HTR-8/SVneo (cell line): Measurements from ENCODE around the gene DPP3.
"Not testable (repeated sequence)": the region's sequence is repeated elsewhere in the genome, so short reads cannot be mapped to it uniquely, and the experiment has no call there.

ENCODE experiments used
- DNase-seq: peaks from one replicate; pipeline ENCODE4 v3.0.0; 2011; ENCODE audit warnings: low spot score, mixed read lengths; ENCODE audit not compliant: insufficient read length
- FAIRE-seq: peaks from 2 replicates; lab custom pipeline; 2011; peaks lifted over from hg19 to GRCh38; lab: Jason Lieb, UNC

Gene DPP3

DNA sequence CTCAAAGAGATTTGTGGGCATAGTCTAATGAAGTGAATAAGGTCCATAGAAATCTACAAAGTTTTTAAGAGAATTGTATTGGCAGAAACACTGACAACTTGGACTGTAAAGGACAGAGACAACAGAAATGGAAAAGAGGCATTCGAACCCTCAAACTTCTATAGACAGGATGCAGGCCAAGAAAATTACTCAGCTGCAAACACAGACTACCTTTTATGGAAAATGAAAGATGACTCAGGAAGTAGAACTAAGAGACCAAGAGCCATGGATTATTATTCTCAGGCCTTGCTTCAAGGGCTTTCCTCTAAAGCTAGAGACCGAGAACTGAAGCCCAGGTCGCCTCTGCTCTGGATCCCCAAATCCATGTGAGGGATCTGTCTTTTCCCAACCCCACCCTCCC lies 17.3 kb upstream of the DPP3 start:
- FAIRE-seq: no peak
- DNase-seq: no peak

DNA sequence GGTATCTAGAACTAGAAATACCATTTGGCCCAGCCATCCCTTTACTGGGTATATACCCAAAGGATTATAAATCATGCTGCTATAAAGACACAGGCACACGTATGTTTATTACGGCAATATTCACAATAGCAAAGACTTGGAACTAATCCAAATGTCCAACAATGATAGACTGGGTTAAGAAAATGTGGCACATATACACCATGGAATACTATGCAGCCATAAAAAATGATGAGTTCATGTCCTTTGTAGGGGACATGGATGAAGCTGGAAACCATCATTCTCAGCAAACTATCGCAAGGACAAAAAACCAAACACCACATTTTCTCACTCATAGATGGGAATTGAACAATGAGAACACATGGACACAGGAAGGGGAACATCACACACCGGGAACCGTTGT lies 16.1 kb upstream of the DPP3 start:
- DNase-seq, FAIRE-seq: not testable (repeated sequence)

DNA sequence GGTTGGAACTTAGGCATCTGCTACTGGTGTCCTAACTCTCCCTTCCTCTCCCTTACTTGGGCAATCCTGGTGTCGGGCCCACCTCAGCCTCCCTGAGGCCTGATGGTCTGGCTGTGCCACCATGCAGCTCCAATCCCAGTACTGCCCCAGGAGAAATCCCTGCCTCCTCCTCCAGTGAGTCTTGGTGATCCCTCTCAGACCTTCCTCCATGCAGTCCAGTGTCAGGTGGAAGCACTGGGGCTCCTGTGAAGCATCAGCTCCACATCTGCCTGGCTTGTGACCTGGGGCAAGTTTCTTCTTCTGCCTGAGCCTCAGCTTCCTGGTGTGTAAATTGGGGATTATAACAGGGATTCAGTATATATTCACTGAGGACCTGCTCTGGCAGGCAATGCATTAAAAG lies 15.3 kb upstream of the DPP3 start:
- DNase-seq (no peak), FAIRE-seq (peak; percentile 9)

DNA sequence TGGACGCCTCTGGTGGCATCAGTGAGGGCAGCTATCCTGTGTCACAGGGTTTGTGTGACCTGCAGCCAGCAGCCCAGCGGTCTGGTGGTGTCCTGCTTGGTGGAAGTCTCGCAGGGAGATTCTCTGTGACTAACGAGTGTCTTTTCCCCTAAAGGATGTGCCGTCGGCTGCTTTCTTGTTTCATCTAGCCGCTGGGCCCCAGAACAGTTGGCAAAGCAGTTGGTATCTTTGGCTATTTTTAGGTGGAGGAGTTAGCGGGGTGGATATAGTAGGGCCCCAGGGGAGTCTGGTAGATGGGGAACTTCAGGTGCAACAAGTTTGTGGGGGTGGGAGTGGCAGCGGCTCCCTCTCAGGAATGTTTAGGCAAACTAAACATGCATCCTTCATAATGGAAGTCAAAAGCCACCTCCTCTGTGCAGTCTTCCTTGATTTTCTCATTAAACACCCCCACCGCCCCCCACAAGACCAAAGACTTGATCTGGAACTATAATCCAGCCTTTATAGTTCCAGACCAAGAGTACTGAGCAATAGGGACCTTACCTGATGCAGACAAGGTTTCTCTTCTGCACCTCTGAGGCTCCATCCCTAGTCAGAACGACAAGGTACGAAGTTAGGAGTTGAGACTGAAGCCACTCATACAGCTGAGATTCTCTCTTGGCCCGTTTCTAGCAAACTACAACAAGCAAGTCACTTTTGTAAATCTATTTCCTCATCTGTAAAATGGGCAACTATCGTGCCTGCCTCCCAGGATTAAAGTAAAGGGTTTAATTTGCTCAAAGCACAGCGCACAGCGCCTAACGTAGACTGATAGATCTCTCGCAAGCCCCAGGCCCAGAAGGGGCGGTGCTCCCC lies 14.6 kb upstream of the DPP3 start:
- DNase-seq (no peak), FAIRE-seq (no peak)

DNA sequence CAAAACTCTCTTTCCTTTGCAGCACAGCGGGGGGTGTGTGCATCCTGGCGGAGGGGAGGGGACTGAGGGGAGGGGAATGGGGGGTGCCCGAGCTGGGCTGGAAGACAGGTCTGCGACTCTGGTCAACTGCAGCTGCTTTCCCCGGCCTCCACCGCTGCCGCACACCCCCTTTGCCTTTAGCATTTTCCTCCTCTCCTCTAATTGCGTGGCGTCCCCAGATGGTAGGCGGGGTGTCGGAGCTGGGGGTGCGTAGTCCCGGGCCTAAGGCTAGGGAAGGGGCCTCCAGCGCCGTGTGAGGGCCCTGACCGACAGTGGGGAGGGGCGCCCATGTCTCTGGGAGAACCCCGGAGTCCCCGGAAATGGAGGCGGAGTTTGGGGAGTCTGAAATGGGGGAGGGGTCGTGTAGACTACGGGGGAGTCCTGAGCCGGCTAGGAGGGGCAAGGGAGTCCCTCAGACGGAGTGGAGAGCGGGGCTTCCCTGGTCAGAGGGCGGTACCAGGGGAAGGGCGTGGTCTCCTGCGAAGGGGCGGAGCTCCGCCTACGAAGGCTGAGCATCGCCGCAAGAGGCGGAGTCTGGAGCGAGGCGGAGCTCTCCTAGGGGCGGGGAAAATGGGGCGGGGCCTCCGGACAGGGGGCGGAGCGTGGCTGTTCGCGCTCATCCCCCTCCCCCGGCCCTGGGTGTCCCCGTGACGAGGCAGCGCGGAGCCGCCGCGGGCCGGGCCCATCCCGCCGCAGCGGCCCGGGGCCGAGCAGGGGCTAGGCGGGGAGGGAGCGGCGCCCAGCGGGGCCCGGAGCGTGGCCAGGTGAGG lies 13.8 kb upstream of the DPP3 start, which contains the start of gene PELI3:
Gene PELI3 (plus strand): TSS at position 681 of the 809 bp plus-strand sequence. CDS start 1,224 bp downstream, outside the sequence.
- FAIRE-seq (peak; percentile 99), DNase-seq (peak; percentile 99)

DNA sequence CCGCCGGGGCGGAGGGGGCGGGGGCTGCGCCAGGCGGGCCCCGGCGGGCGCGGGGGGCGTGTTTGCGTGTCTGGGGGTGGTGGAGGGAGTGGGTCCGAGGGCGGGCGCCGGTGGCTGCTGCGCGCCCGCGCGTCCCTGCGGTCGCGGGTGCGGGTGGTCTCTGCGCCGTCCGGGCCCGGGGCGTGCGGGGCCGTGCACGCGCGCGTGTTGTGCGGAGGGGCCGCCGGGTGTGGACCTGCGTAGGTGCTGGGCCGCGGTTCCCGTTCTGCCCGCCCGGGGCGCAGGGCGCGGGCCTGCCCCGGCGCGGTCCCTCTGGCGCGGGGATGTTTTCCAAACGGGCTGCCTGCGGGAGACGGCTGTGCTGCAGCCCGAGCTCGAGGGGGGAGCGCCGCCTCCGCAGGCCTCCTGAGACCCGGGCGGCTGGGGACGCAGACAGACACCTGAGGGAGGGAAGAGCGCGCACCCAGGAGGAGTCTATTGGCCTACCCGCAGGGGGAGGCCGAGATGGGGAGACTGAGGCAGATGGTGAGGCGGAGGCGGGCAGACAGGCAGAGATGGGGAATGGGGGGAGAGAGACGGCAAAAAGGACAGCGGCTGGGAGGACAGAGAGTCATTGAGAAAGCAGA lies 13.1 kb upstream of the DPP3 start:
- DNase-seq: no peak
- no peak for FAIRE-seq

DNA sequence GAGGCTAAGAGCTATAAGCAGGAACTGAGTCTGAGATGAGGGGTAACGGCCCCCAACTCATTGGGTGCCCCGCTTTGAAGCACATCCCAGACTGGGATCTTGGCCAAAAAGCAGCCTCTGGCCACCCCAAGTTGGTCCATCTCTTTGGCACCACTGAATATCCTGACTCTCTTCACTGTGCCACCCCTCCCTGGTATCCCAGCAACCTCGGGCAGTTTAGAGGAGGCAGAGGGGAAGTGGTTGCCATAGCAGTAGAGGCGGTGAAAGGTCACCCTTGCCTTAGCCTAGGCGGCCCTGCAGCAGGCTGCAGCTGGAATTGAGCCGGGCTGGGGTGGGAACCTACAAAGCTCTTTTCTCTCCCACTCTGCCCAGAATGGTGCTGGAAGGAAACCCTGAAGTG lies 12.5 kb upstream of the DPP3 start:
- no peak for DNase-seq
- peak; percentile 89 for FAIRE-seq

DNA sequence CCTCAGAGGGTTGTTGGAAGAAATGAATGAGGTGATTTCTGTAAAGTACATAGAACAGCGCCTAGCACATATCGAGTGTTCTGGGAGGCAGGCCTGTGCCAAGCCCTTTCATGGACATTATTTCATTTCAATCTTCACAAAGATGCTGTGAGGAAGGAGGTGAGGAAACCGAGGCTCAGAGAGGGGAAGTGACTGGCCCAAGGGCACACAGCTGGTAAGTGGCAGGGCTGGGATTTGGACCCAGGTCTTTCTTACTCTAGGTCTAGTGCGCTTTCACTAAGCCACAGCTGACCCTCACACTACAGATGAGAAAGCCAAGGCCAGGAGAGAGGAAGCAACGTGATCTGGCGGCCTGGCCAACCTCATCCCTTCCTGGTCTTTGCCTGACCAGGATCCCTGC lies 11.5 kb upstream of the DPP3 start:
- DNase-seq: no peak
- FAIRE-seq: no peak

DNA sequence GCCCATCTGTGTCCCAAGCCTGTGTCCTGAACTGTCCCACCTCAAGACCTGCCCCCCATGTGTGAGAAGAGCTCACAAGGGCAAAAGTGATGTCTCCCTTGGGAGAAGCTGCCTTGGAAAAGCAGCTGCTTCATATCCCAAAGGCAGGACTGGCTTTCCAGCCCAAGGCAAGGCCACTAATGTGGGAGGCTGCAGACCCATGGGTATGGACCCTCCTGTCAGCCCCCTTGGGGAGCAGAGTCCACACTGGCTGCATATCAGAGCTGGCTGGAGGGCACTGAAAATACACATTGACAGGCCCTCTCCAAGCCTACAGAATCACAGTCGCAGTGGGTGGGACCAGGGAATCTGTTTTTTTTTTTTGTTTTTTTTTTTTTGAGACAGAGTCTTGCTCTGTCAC lies 10.8 kb upstream of the DPP3 start:
- no peak for FAIRE-seq
- no peak for DNase-seq

DNA sequence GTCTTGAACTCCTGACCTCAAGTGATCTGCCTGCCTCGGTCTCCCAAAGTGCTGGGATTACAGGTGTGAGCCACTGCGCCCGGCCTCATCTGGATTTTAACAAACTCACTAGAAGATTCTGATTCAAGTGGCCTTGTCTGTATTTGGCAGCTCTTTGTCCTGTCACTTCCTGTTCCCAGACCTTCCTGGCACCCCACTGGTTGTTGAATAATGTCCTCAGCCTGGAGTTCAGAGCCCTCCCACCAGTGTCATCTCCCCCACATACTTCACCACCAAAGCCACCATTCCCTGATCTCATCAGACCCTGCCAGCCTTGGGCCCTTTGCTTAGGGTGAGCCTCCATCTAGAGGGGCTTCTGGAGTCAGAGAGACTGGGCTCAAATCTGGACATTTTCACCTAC lies 10.2 kb upstream of the DPP3 start:
- FAIRE-seq: no peak
- no peak for DNase-seq

DNA sequence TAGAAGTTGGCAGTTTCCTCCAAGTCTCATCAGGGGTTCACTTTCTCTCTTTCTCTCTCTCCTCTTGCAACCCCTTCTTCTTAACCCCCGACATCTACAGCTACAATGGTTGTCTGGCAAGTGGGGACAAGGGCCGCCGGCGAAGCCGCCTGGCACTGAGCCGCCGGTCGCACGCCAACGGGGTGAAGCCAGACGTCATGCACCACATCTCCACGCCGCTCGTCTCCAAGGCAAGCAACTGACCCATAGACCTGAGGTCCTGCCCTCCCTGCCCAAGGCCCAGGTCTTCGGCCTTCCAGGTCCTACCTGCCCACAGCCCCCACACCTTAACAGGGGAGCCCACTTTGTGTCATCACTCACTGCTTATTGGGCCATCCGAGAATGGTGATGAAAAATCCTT lies 9.1 kb upstream of the DPP3 start:
- DNase-seq: no peak
- FAIRE-seq: peak; percentile 28

DNA sequence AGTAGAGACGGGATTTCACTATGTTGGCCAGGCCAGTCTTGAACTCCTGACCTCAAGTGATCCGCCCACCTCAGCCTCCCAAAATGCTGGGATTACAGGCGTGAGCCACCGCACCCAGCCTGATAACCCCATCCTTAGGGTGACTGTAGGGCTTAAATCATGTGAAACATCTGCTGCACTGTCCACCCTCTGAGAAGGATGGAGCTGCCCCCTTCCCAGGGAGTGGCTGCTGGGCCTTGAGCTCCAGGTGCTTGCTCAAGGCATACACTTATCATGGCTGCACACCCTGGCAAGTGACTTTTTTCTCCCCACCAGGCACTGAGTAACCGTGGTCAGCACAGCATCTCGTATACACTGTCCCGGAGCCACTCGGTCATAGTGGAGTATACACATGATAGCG lies 8.2 kb upstream of the DPP3 start:
- DNase-seq (no peak), FAIRE-seq (no peak)

DNA sequence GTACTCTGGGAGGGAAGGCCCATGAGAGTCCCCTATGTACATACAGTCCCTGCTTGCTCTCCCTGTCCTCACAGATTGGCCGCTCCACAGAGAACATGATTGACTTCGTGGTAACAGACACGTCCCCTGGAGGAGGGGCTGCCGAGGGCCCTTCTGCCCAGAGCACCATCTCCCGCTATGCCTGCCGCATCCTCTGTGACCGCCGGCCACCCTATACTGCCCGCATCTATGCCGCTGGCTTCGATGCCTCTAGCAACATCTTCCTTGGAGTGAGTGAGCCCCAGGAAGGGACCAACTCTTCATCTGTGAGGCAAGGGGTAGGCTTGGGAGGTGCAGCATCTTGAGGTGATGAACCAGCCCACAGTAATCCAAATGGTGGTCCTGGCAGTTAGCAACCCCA lies 7.1 kb upstream of the DPP3 start:
- FAIRE-seq: peak; percentile 16
- DNase-seq: no peak

DNA sequence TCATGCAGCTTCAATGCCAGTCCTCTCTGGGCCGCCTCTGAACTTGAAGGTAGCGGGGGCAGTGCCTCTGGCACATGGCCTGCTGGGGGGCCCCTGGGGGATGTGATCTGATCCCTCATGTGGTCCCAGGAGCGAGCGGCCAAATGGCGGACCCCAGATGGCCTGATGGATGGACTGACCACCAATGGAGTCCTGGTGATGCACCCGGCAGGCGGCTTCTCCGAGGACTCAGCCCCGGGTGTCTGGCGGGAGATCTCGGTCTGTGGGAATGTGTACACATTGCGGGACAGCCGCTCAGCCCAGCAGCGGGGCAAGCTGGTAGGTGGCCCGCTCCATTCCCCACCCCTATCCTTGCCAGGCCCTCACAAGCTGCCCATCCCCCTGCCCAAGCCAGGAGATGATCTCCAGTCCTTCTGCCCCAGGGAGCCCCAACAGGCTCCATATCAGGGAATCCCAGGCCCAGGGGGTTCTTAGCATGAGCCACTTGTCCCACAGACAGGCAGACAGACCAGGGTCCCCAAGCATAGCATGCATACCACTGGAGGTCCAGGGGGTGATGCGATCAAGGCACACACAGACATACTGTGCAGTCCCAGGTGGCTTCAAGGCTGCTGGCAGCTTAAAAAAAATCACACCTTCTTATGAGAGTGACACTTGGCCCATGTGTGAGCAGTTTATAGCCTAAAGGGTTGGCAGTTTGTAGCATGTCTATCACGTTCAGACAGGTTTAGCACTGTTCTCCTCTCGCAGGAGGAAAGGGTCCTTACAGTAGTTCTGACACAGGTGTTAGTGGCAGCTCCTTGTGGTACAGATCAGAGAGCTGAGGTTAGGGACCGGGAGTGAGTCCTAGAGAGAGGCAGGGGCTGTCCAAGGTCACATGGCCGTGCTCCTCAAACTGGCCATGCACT lies 6.4 kb upstream of the DPP3 start:
- peak; percentile 13 for FAIRE-seq
- DNase-seq: no peak

DNA sequence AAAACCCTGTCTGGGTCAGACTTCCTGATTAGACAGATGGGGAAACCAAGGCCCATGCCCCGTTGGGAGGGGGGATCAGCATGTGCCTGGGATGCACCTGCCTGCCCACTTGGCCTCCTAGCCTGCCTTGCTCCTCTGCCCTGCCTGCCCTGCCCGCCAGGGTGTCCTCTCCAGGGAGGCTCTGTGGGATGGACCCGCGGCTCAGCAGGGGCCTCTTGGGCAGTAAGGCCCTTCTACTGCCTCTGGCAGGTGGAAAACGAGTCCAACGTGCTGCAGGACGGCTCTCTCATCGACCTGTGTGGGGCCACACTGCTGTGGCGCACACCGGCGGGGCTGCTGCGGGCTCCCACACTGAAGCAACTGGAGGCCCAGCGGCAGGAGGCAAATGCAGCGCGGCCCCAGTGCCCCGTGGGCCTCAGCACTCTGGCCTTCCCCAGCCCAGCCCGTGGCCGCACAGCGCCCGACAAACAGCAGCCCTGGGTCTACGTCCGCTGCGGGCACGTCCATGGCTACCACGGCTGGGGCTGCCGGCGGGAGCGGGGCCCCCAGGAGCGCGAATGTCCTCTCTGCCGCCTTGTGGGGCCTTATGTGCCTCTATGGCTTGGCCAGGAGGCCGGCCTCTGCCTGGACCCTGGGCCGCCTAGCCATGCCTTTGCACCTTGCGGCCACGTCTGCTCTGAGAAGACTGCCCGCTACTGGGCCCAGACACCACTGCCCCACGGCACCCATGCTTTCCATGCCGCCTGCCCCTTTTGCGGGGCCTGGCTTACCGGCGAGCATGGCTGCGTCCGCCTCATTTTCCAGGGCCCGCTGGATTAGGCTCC lies 4.7 kb upstream of the DPP3 start:
- no peak for FAIRE-seq
- no peak for DNase-seq

DNA sequence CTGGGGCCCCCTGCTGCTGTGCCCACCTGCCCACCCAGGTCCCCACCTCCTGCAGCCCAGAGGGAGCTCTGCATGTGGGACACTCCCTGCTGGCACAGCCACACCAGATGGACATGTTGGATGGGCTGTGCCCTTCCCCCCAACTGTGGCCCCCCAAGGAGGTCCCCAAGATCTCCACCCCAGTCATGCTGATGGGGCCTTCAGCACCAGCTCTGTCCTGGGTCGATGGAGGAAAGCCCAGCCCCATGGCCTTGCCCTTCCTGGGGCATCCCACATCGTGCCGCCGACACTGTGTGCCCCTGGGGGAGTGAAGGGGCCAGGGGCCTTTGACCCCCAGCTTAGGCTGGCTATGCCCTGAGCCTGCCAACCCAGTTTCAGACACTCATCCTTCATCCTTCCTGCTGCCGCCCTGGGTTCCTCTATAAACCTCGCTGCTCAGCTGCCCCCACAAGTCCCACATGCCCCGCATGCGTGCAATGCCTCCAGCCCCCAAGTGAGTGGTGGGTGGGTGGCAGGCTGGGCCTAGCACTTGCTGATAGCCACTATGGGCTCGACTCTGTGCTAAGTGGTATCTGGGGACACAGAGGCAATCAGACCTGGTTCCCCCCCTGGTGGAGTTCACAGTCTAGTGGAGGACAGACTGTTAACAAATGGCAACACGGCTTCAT lies 3.9 kb upstream of the DPP3 start:
- FAIRE-seq: no peak
- no peak for DNase-seq

DNA sequence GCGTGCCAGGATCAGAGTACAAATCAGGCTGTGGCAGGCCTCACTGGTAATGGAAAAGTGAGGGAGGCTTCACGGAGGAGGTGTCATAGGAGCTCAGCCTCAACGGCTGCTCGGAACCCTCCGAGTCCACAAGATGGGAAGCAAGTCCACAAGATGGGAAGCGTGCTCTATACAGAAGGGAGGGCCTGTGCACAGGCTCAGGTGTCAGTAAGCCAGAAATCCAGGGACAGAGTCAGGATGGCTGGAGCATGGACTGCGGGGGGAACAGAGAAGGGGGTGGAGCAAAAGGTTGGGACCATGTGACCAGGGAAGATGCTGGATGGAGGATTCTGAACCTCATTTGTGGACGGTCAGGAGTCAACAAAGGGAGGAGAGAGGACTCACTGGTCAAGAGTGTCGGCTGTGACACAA lies 3.4 kb upstream of the DPP3 start:
- DNase-seq (no peak), FAIRE-seq (peak; percentile 28)
